Measurements from ENCODE around the gene EPM2AIP1.
A peak's percentile ranks its signal among the peaks of the same experiment; 100 is the strongest.

EPM2AIP1 gene

DNA sequence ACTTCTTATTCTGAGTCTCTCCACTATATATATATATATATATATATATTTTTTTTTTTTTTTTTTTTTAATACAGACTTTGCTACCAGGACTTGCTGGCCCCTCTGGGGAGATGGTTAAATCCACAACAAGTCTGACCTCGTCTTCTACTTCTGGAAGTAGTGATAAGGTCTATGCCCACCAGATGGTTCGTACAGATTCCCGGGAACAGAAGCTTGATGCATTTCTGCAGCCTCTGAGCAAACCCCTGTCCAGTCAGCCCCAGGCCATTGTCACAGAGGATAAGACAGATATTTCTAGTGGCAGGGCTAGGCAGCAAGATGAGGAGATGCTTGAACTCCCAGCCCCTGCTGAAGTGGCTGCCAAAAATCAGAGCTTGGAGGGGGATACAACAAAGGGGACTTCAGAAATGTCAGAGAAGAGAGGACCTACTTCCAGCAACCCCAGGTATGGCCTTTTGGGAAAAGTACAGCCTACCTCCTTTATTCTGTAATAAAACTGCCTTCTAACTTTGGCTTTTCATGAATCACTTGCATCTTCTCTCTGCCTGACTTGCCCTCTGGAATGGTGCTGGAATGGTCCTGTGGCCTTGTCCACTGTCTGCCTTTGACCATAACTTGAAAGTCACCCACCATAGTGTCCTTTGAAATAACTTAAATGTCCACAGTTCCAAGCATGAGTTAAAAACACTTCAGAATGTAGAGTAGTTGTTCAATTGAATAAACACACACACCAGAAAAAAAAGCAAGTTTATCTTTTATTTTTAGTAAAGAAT, 32.8 kb upstream of the EPM2AIP1 start:
- DNase-seq (ENCODE audit: low read depth): no peak
- TF ChIP-seq, protein P1, sequence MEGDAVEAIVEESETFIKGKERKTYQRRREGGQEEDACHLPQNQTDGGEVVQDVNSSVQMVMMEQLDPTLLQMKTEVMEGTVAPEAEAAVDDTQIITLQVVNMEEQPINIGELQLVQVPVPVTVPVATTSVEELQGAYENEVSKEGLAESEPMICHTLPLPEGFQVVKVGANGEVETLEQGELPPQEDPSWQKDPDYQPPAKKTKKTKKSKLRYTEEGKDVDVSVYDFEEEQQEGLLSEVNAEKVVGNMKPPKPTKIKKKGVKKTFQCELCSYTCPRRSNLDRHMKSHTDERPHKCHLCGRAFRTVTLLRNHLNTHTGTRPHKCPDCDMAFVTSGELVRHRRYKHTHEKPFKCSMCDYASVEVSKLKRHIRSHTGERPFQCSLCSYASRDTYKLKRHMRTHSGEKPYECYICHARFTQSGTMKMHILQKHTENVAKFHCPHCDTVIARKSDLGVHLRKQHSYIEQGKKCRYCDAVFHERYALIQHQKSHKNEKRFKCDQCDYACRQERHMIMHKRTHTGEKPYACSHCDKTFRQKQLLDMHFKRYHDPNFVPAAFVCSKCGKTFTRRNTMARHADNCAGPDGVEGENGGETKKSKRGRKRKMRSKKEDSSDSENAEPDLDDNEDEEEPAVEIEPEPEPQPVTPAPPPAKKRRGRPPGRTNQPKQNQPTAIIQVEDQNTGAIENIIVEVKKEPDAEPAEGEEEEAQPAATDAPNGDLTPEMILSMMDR (conservative IDR thresholded peaks at IDR 0.05; ENCODE audit: low read depth, low read length): no peak
- no peak overlapping the region for H3K4me3 ChIP-seq (ENCODE audit: low read depth, low read length)

DNA sequence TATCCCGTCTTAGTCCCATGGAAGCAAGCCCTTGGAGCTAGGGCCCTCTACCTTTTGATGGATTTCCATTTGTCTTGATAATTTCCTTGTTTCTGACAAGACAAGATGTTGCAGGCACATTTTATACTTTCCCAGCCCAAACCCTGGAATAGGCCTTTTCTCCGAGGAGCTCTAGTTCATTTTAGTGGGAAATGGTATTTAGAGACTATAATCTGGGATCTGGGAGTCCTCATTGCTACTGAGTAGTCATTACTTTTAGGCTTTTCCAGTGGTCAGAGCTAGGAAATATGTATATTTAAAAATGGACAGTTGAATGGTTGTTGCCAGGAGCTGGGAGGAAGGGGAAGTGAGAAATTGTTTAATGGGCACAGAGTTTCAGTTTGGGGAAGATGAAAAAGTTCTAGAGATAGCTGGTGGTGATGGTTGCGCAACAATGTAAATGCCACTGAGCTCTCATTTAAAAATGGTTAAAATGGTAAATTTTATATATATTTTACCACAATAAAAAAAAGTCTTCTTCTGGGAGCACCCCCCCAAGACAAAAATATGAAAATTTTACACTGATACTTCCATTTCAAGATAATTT, 32.0 kb upstream of the EPM2AIP1 start:
- H3K4me3 ChIP-seq (ENCODE audit: low read depth, low read length): no peak overlapping the region
- TF ChIP-seq, protein P1 (conservative IDR thresholded peaks at IDR 0.05; ENCODE audit: low read depth, low read length): no peak
- DNase-seq (ENCODE audit: low read depth): no peak

DNA sequence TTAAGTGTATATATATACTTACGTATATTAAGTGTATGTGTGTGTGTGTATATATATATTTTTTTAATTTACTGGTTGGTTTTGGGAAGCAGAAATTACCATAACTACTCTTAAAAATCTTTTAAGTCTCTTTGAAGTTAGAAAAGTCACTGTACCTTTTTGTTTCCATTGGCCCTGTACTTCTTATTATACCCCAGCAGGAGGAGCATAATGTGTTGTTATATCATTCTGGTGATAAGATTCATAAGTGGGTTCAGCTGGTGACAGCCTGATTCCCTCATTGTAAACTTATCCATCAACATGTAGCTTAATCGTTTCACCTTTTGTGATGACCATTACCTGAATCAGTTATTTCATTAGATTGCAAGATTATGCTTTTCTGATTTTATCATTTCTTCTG, 31.2 kb upstream of the EPM2AIP1 start:
- TF ChIP-seq, protein P1 (conservative IDR thresholded peaks at IDR 0.05; ENCODE audit: low read depth, low read length): peak; percentile 56
- no peak overlapping the region for H3K4me3 ChIP-seq (ENCODE audit: low read depth, low read length)
- peak; percentile 53 for DNase-seq (ENCODE audit: low read depth)

DNA sequence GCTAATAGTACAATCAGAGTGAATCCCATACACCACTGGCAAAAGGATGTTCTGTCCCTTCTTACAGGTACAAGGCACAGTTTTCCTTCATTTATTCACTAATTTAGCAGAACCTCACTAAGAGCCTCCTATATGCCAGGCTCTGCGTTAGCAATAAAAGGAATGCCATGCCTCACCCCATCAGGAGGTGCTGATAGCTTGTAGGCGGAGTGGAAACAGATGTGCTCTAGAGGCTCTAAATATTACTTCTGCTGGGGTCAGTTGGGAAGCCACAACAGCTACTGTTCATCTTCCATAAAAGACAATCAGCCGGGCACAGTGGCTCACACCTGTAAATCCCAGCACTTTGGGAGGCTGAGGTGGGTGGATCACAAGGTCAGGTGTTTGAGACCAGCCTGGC, 24.8 kb upstream of the EPM2AIP1 start:
- DNase-seq (ENCODE audit: low read depth): no peak
- no peak overlapping the region for H3K4me3 ChIP-seq (ENCODE audit: low read depth, low read length)
- TF ChIP-seq, protein P1 (conservative IDR thresholded peaks at IDR 0.05; ENCODE audit: low read depth, low read length): no peak

DNA sequence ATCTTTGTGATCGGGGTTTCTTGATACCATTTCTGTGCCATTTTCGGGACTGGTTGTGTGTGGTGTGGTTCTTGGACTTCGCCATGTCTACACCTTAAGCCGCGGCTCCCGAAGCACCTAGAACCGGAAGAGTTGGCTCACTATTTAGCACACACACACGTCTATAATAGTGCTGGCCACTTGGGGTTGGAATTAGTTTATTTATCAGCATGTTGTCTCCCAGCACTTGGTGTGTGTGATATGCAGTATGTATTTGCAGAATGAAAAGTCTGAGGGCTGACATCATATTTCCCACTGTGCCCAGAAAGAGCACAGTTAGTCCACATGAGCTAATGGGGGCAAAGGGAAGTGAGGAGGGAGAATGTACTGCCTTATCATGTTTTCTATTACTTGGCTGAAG, 24.0 kb upstream of the EPM2AIP1 start:
- TF ChIP-seq, protein P1 (conservative IDR thresholded peaks at IDR 0.05; ENCODE audit: low read depth, low read length): no peak
- DNase-seq (ENCODE audit: low read depth): no peak

DNA sequence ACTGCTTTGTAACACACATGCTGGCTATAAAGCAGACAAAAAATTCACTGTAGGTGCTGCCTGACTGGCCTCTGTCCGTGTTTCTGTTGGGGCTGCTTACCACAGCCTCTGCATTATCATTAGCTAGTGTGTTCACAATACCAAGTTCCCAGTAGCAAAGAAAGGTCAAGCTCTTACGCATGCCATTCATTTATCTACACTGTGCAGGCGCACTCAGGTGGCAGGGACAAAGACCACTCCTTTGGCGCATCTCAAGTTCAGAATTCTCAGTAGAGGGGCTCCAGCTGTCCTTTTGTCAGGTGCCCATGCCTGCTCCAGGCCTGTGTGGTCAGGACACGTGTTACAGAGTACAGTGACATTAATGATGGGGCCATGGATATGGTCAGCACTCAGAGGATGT, 22.7 kb upstream of the EPM2AIP1 start:
- TF ChIP-seq, protein P1 (conservative IDR thresholded peaks at IDR 0.05; ENCODE audit: low read depth, low read length): no peak
- DNase-seq (ENCODE audit: low read depth): no peak
- H3K4me3 ChIP-seq (ENCODE audit: low read depth, low read length): no peak overlapping the region

More for the DNA sequence above, 24.0 kb upstream of the EPM2AIP1 start:
- no peak overlapping the region for H3K4me3 ChIP-seq (ENCODE audit: low read depth, low read length)

DNA sequence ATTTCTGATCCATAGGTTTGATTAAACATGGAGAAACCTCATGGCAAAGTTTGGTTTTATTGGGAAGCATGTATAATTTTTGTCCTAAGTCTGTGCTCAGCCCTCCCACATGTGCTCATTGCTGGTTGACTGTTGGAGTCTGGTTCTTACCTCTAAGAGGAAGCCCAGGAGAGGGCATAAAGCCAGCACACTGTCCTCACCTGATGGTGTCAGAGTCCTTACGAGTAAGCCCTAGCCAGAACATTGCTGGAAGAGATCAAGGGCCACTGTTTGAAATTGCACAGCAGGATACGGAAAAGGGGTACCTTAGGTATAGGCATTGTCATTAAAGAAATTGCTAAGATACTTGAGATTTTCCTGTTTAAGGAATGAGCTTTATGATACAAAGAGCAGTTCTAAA, 21.7 kb upstream of the EPM2AIP1 start:
- no peak overlapping the region for H3K4me3 ChIP-seq (ENCODE audit: low read depth, low read length)
- TF ChIP-seq, protein P1 (conservative IDR thresholded peaks at IDR 0.05; ENCODE audit: low read depth, low read length): no peak
- DNase-seq (ENCODE audit: low read depth): no peak

All from choroid plexus epithelial cell (primary cell).